Activated T-helper 1 cell treated with anti-CD3 and anti-CD28 coated beads, Interleukin-12 subunit alpha, Interleukin-12 subunit beta, Interleukin-2, Interleukin-4 antibody, amounts not matched to agents 30 ng/mL and 10 ng/mL and 1 ng/mL, durations not matched to agents 14 hours and 24 hours and 36 hours (primary cell): ENCODE results near the gene SNAPC2. TPM values are rescaled to one million over a fixed set of nuclear protein-coding genes. Genes with fewer than 3 reads are reported as not detected.

Experiments
- DNase-seq: peaks from one replicate; pipeline ENCODE4 v3.0.0; 2021; ENCODE audit warnings: low spot score
- H3K27ac Mint-ChIP-seq: one replicate; pipeline ENCODE4 v1.8.0; 2021; ENCODE audit warnings: mild to moderate bottlenecking, mixed read lengths
- H3K27me3 Mint-ChIP-seq: one replicate; pipeline ENCODE4 v1.8.0; 2022; ENCODE audit warnings: mild to moderate bottlenecking, moderate library complexity, mixed read lengths; ENCODE audit not compliant: insufficient read depth
- H3K36me3 Mint-ChIP-seq: one replicate; pipeline ENCODE4 v1.8.0; 2021; ENCODE audit warnings: low read depth, mixed read lengths
- H3K4me1 Mint-ChIP-seq: one replicate; pipeline ENCODE4 v1.8.0; 2021; ENCODE audit warnings: low read depth, mixed read lengths
- H3K4me3 Mint-ChIP-seq: one replicate; pipeline ENCODE4 v1.8.0; 2021; ENCODE audit warnings: mild to moderate bottlenecking, moderate library complexity, mixed read lengths
- H3K9me3 Mint-ChIP-seq: one replicate; pipeline ENCODE4 v1.8.0; 2021; ENCODE audit warnings: mixed read lengths
- intact Hi-C: fragments of 100-400 bp; cut with micrococcal nuclease; formaldehyde crosslinking; loops from one replicate; pipeline ENCODE4 v1.15.1; 2024
- total RNA-seq: library from RNA; stranded (reverse); gene quantifications from 2 replicates; pipeline ENCODE4 v1.2.3, GENCODE V29; 2022

Gene SNAPC2, protein sequence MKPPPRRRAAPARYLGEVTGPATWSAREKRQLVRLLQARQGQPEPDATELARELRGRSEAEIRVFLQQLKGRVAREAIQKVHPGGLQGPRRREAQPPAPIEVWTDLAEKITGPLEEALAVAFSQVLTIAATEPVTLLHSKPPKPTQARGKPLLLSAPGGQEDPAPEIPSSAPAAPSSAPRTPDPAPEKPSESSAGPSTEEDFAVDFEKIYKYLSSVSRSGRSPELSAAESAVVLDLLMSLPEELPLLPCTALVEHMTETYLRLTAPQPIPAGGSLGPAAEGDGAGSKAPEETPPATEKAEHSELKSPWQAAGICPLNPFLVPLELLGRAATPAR
- total RNA-seq = 21.3 and 22.4 TPM in 2 replicates

DNA sequence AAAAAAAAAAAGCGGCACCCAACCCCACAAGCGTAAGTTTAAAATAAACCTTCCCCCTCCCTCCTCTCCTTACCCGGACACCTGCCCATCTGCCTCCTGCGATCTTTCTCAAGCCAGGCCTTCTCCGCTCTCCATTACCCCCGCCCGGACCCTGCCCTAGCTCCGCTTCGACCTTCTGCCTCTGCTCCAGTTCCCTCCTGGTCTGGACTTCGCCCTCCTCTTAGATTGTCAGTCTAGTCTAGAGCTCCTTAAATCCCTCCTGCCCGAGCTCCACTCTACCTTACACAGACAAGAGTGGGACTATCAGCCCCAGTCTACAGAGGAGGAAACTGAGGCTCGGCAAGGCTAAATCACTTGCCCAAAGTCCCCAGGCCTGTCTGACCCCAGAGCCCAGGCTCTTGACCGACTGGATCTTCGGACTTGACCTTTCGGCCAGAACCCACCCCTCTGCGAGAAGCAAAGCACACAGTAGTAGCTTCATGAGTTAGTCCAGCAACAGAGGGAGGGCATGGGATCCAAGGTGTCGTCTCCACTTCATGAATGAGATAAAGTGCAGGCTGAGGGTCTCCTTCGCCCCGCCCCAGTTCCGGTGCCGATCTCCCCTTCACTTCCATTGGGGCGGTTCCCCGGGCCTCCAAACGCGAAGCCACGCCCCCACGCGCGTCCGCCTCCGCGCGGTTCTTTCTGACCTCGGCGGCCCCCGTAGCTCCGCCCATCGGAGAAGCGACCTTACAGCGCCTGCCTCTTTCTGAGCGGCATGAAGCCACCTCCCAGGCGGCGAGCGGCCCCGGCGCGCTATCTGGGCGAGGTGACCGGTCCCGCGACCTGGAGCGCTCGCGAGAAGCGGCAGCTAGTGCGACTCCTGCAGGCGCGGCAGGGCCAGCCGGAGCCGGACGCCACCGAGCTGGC, at the start of gene SNAPC2:
Gene SNAPC2 (plus strand): TSS at position 729 of the 909 bp plus-strand sequence. CDS start 29 bp downstream, at position 758.
- peaks cover 18% of the 10 kb centered on the region for H3K27me3 Mint-ChIP-seq
- H3K27ac Mint-ChIP-seq = peak within 1 kb of the TSS; percentile 93
- DNase-seq = peak; percentile 96
- no peaks in the 10 kb centered on the region for H3K9me3 Mint-ChIP-seq
- H3K36me3 Mint-ChIP-seq = peaks cover 2% of the 10 kb centered on the region
- peaks cover 22% of the 10 kb centered on the region for H3K4me1 Mint-ChIP-seq
- H3K4me3 Mint-ChIP-seq = peak within 1 kb of the TSS; percentile 86
- intact Hi-C loops = loop anchor here (1.0 to 2.0 kb wide), 8 partner anchors 17 to 723 kb away; partner anchors contain the start of genes MAP2K7, STXBP2 and TIMM44

DNA sequence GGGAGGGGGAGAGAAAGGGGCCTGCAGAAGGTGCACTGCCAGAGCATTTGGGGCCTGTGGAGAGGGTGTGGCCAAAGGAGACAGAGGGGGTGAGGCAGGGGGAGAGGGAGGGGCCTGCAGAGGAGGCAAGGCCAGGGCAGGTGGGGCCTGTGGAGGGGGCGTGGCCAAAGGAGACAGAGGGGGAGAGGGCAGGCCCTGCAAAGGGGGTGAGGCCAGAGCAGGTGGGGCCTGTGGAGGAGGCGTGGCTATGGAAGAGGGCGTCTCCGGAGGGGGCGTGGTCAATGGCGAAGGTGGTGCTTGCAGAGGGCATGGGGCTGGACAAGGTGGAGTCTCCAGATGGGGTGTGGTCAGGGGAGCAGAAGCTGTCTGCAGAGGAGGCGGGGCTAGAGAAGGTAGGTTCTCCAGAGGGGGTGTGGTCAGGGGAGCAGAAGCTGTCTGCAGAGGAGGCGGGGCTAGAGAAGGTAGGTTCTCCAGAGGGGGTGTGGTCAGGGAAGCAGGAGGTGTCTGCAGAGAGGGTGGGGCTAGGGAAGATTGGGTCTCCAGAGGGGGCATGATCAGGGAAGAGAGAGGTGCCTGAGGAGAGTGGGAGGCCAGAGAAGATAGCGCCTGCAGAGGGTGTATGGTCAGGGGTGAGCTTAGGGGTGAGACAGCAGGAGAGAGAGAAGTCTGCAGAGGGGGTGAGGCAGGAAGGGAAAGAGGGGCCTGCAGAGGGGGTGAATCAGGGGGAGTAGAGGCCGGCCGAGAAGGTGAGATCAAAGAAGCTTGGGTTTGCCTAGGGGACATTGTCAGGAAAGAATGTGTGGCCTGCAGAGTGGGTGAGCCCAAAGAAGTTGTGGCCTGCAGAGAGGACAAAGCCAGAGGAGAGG, 49.3 kb upstream of the SNAPC2 start:
- no peaks in the 10 kb centered on the region for H3K9me3 Mint-ChIP-seq
- peaks cover 40% of the 10 kb centered on the region for H3K27me3 Mint-ChIP-seq
- peak; percentile 42 for DNase-seq
- intact Hi-C loops = loop anchor here (1.0 to 2.0 kb wide), 4 partner anchors 9 to 674 kb away; partner anchors contain the start of genes MAP2K7 and TIMM44
- peaks cover 14% of the 10 kb centered on the region for H3K4me1 Mint-ChIP-seq
- H3K27ac Mint-ChIP-seq = peak overlapping the region; percentile 53
- peak overlapping the region; percentile 64 for H3K4me3 Mint-ChIP-seq
- H3K36me3 Mint-ChIP-seq = no peaks in the 10 kb centered on the region

DNA sequence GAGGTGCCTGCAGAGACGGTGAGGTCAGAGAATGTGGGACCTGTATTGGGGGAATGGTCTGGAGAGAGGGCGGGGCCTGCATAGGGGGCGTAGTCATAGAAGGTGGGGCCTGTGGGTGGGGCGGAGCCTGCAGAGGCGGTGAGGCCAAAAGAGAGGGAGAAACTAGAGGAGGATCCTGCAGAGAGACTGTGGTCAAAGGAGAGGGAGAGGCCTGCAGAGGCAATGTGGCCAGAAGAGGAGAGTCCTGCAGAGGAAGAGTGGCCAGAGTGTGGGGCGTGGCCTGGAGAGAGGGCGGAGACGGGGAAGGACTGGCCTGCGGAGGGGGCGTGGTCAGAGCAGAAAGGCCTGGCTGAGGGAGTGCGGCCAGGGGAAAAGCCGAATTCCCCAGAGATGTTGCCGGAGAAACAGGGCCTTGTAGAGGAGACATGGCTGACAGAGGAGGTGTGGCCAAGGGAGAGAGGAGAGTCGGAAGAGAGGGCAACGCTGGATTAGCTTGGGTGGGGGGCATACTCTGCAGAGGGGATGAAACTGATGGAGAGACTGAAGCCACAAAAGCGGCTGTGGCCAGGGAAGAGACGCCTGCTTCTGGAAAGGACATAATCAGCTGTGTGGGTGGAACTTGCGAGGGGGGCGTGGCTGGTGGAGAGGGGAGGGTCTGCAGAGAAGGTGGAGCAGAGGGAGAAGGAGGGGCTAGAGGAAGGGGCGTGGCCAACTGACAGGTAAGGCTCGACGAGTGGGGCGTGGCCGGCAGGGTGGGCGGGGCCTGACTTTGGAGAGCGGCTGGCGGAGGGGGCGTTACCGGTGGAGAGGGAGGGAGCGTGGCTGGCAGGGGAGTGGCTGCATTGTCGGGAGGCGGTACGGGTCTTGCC, 48.5 kb upstream of the SNAPC2 start:
- Mint-ChIP-seq H3K4me3 (peak overlapping the region; percentile 64), H3K36me3 (no peaks in the 10 kb centered on the region), H3K27me3 (peaks cover 45% of the 10 kb centered on the region), H3K9me3 (no peaks in the 10 kb centered on the region), H3K27ac (peak overlapping the region; percentile 53), H3K4me1 (peaks cover 14% of the 10 kb centered on the region)
- intact Hi-C loops = loop anchor here (2.0 kb wide), 2 partner anchors 71 to 675 kb away; partner anchors contain the start of gene TIMM44
- peak; percentile 73 for DNase-seq

DNA sequence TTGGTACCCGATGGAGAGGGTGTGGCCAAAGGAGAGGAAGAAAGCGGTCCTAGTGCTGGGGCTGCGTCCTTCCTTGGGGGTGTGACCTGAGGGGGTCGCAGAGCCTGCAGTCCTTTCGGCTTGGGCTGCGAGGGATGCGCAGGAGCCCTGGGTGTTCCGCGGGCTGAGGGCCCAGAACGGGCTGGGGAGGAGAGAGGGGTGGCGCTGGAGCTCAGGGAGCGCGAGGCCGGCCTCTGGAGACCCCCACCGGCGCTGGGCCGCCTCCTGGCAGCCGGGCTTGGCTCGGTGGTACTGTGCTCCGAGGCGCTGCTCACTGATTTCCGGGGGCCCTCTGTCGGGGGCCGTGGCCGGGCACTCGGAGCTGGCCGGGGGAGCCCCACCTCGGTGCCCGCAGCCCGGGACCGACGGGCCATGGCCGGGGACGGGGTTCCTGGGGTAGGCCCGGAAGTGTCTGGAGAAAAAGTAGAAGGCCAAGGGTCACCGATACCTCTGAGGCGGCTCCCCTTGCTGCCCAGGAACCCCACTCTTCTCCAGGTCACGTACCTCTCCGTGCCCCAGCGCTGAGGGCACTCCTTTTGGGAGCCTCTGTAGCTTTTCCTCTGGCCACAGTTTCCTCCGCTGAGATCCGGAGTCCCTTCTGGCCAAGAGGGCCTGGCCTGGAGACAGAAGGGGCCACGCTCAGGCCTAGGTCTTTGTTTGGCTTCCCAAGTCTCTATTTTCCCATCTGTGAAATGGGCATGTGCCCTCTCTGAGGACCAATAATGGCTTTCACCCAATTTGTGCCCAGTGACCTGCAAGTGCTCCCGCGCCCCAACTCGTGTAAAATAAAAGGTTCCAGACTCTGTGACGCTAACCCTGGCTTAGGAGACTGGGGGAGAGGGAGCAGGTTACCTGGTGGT, 47.6 kb upstream of the SNAPC2 start:
- Mint-ChIP-seq H3K27ac (no peak overlapping the region), H3K27me3 (peaks cover 40% of the 10 kb centered on the region), H3K9me3 (no peaks in the 10 kb centered on the region), H3K36me3 (no peaks in the 10 kb centered on the region), H3K4me1 (peaks cover 14% of the 10 kb centered on the region), H3K4me3 (no peak overlapping the region)
- no peak for DNase-seq
- intact Hi-C loops = no loop called here

DNA sequence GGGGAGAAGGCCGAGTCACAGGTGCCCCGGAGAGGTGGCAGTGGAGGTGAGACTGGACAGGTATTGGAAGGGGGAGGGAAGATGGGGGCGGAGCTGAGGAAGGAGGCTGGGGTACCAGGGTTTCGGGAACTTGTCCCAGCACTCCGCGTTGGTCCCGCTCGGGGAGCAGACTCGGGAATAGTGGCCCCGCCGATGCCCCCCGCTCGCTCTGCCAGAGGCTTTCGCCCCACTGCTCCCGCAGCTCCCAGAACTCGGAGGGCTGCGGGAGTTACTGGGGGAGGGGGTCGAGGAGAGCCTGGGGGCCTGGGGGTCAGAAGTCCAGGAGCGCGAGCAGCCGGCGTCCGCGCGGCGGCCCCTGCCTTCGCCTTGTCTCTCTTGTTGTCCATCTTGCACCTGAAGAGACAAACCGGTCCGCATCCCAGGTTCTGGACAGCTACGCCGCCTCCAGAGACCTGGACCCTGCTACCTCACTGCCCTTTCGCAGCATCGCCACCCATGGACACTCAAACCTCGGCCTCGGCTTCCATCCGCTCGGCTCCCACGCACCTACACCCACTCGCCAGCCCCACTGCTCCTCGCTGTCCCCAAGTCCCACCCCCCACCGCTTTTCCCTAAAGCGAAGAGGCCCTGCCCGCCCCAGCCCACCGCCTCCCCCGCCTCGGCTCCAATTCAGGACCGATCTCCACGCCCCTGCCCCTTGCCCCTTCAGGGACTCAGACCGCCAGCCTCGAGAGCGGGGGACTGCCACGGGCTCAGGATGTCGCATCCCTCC, 46.6 kb upstream of the SNAPC2 start:
- peaks cover 32% of the 10 kb centered on the region for H3K27me3 Mint-ChIP-seq
- H3K4me3 Mint-ChIP-seq = peak overlapping the region; percentile 80
- H3K27ac Mint-ChIP-seq = no peak overlapping the region
- no peaks in the 10 kb centered on the region for H3K9me3 Mint-ChIP-seq
- no peaks in the 10 kb centered on the region for H3K36me3 Mint-ChIP-seq
- intact Hi-C loops = no loop called here
- no peak for DNase-seq
- H3K4me1 Mint-ChIP-seq = peaks cover 14% of the 10 kb centered on the region

DNA sequence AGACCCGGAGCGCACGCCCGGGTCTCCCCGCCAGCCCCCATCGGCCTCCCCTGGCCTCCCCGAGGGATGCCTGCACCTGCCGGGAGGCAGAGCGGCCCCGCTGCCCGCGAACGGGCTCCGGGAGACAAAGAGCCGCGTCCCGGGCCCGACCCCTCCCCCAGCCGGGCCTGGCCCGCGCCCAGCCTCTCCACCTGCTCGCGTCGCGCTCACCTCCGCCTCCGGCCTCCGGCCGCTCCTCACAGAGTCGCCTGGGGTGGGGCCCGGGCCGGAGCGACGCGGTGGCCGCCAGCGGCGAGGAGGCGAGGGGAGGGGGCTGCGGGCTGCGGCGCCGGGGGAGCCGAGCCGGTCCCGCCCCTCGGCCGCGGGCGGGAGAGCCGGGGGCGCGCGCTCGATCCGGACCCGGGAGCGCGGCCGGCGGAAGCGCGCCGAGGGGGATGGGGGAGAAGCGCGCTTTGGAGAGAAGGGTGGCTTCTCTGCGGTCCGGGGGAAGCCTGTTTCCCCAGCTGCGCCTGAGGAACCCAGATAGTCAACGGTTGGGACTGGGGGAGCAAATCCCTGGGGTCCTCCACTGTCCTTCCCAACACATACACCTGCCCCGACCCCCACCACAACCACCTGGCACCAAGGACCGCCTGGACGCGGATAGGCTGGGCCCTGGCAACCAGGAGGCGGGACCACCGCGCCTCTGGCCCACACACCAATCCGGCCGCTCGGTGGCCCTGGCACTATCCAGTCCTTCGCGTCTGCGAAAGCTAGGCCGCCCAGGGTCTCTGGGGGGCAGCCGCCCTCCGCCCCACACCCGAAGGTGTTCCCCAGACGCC, 45.9 kb upstream of the SNAPC2 start, which contains the start of gene PRR36:
Gene PRR36 (minus strand): TSS at position 315 of the 821 bp plus-strand sequence. CDS start 701 bp downstream, outside the sequence.
- Mint-ChIP-seq H3K27me3 (peaks cover 32% of the 10 kb centered on the region), H3K36me3 (no peaks in the 10 kb centered on the region), H3K4me3 (peak within 1 kb of the TSS; percentile 80), H3K27ac (no peak within 1 kb of the TSS), H3K4me1 (peaks cover 14% of the 10 kb centered on the region), H3K9me3 (no peaks in the 10 kb centered on the region)
- intact Hi-C loops = no loop called here
- DNase-seq = no peak

DNA sequence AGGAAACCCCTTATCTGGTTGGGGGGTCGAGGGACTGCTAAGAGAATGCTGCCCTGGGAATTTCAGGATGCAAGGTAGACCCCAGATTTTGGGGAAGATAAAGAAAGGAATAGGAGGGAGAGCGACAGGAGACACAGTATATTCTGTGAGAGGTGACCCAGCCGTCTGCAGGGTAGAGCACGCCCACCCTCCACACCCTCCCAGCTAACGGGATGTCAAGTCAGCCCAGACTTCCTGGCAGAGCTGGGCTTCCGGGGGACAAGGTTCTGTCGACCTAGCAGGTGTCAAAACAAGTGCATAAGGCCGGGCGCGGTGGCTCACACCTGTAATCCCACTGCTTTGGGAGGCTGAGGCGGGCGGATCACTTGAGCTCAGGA, 45.3 kb upstream of the SNAPC2 start:
- H3K27me3 Mint-ChIP-seq = peaks cover 32% of the 10 kb centered on the region
- DNase-seq = no peak

DNA sequence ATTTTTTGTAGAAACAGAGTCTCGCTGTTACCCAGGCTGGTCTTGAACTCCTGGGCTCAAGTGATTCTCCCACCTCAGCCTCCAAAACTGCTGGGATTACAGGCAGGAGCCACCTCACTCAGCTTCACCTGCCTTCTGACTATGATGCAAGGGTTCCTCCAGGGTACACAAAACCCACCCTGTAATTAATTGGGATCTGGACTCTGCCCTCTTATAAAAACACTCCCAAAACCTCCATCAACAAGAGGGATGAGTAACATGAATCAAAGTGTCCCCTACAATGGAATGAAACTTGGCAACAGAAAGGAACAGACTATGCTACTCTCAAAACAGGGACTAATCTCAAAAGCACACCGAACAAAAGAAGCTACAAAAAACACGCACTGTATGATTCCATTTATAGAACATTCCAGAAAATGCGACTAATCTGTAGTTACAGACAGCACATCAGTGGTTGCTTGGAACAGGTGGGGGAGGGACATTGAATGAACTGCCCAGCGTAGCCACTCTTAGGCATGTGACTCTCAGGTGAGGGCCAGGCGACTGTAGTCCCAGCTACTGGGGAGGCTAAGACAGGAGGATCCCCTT, 42.8 kb upstream of the SNAPC2 start:
- intact Hi-C loops = no loop called here
- DNase-seq = no peak
- Mint-ChIP-seq H3K4me3 (no peak overlapping the region), H3K9me3 (no peaks in the 10 kb centered on the region), H3K4me1 (no peaks in the 10 kb centered on the region), H3K27ac (no peak overlapping the region), H3K27me3 (peaks cover 22% of the 10 kb centered on the region), H3K36me3 (no peaks in the 10 kb centered on the region)

More for the DNA sequence above, 45.3 kb upstream of the SNAPC2 start:
- H3K36me3 Mint-ChIP-seq = no peaks in the 10 kb centered on the region
- no peak overlapping the region for H3K27ac Mint-ChIP-seq
- intact Hi-C loops = no loop called here
- H3K4me1 Mint-ChIP-seq = peaks cover 14% of the 10 kb centered on the region
- H3K4me3 Mint-ChIP-seq = no peak overlapping the region
- no peaks in the 10 kb centered on the region for H3K9me3 Mint-ChIP-seq

DNA sequence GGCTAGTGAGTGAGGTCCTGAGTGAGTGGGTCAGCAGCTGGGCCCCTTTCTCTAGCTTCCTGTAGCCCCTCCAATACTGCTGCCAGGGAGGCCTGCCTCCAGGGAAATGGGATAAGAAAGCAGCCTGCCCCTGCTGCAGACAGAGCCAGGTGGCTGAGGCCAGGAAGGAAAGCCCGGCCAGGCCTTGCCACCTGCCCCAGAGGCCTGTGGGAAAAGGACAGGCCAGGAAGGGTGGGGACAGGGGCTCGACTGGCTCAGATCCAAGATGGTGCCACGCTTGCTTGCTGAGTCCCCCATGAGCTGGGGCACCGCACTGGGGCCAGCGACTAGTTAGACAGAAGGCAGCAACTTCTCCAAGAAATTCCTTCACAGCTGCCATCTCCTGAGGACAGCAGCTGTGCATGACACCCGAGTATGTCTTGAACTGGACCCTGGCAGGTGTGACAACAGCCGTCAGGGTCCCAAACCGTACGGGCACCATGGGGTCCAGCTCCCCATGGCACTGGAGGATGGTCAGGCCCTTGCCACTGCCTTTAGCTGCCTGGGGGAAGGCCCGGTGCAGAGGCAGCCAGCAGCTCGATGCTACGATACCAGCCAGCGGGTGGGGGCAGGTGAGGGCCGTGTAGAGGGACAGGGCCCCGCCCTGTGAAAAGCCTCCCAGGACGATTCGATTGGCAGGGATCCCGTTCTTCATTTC, 40.9 kb upstream of the SNAPC2 start:
- no peaks in the 10 kb centered on the region for H3K36me3 Mint-ChIP-seq
- H3K4me3 Mint-ChIP-seq = no peak overlapping the region
- no peaks in the 10 kb centered on the region for H3K9me3 Mint-ChIP-seq
- peaks cover 13% of the 10 kb centered on the region for H3K27me3 Mint-ChIP-seq
- no peak overlapping the region for H3K27ac Mint-ChIP-seq
- no peak for DNase-seq
- no peaks in the 10 kb centered on the region for H3K4me1 Mint-ChIP-seq
- intact Hi-C loops = no loop called here
